Measurements from ENCODE around the gene ASB10.

The ASB10 gene

GRCh38 chr7:151192002-151192539, 5.0 kb upstream of the ASB10 start:
- H3K27ac ChIP-seq (ENCODE audit: low read depth, low read length), result no peak overlapping the region
- H3F3A ChIP-seq (ENCODE audit: control insufficient read depth, insufficient read depth), result no peaks in the 10 kb centered on the region
- no peaks in the 10 kb centered on the region for H3K9me2 ChIP-seq (replicated peaks; ENCODE audit: control insufficient read depth, low read length)
- H3K27me3 ChIP-seq (ENCODE audit: control insufficient read depth, low read length), result peaks cover 40% of the 10 kb centered on the region
- H3K4me3 ChIP-seq (ENCODE audit: low read length), result no peak overlapping the region
- peaks cover 8% of the 10 kb centered on the region; the same call in 1 of the 2 replicates for H3K4me1 ChIP-seq (ENCODE audit: control insufficient read depth, low read length)
- H3K4me2 ChIP-seq (ENCODE audit: low read length), result no peak overlapping the region
- H3K36me3 ChIP-seq (ENCODE audit: control insufficient read depth, low read length), result no peaks in the 10 kb centered on the region
- no peak for TF ChIP-seq EZH2phosphoT487 (IDR thresholded peaks at IDR 0.05; ENCODE audit: borderline replicate concordance, low read length)
- TF ChIP-seq CTCF (IDR thresholded peaks at IDR 0.05; ENCODE audit: low read depth, low read length, poor library complexity, severe bottlenecking), result no peak
- H3K9me3 ChIP-seq (ENCODE audit: control insufficient read depth, insufficient read depth, low read length), result no peaks in the 10 kb centered on the region
- no peaks in the 10 kb centered on the region for H4K20me1 ChIP-seq (ENCODE audit: control insufficient read depth, insufficient read depth, low read depth, low read length)
- no peaks in the 10 kb centered on the region for H3K79me2 ChIP-seq (ENCODE audit: control insufficient read depth, low read length)

- Histone ChIP-seq H3K36me3 (ENCODE audit: control insufficient read depth, low read length) (no peaks in the 10 kb centered on the region), H3K27ac (ENCODE audit: low read depth, low read length) (no peak overlapping the region), H3K4me3 (ENCODE audit: low read length) (no peak overlapping the region), H3F3A (ENCODE audit: control insufficient read depth, insufficient read depth) (no peaks in the 10 kb centered on the region), H3K79me2 (ENCODE audit: control insufficient read depth, low read length) (no peaks in the 10 kb centered on the region), H4K20me1 (ENCODE audit: control insufficient read depth, insufficient read depth, low read depth, low read length) (no peaks in the 10 kb centered on the region), H3K27me3 (ENCODE audit: control insufficient read depth, low read length) (peaks cover 36% of the 10 kb centered on the region), H3K9me3 (ENCODE audit: control insufficient read depth, insufficient read depth, low read length) (no peaks in the 10 kb centered on the region), H3K4me1 (ENCODE audit: control insufficient read depth, low read length) (peaks cover 8% of the 10 kb centered on the region; the same call in 1 of the 2 replicates), H3K4me2 (ENCODE audit: low read length) (no peak overlapping the region), H3K9me2 (replicated peaks; ENCODE audit: control insufficient read depth, low read length) (no peaks in the 10 kb centered on the region)
- TF ChIP-seq CTCF (IDR thresholded peaks at IDR 0.05; ENCODE audit: low read depth, low read length, poor library complexity, severe bottlenecking), result no peak
- no peak for TF ChIP-seq EZH2phosphoT487 (IDR thresholded peaks at IDR 0.05; ENCODE audit: borderline replicate concordance, low read length)
These were observed 4.5 kb upstream of the ASB10 start for GRCh38 chr7:151191544-151191943.

- TF ChIP-seq CTCF (IDR thresholded peaks at IDR 0.05; ENCODE audit: low read depth, low read length, poor library complexity, severe bottlenecking) (no peak), EZH2phosphoT487 (IDR thresholded peaks at IDR 0.05; ENCODE audit: borderline replicate concordance, low read length) (no peak)
- Histone ChIP-seq H3K79me2 (ENCODE audit: control insufficient read depth, low read length) (no peaks in the 10 kb centered on the region), H3K27ac (ENCODE audit: low read depth, low read length) (no peak overlapping the region), H3K36me3 (ENCODE audit: control insufficient read depth, low read length) (no peaks in the 10 kb centered on the region), H4K20me1 (ENCODE audit: control insufficient read depth, insufficient read depth, low read depth, low read length) (no peaks in the 10 kb centered on the region), H3K4me1 (ENCODE audit: control insufficient read depth, low read length) (peaks cover 8% of the 10 kb centered on the region; the same call in 1 of the 2 replicates), H3F3A (ENCODE audit: control insufficient read depth, insufficient read depth) (no peaks in the 10 kb centered on the region), H3K9me2 (replicated peaks; ENCODE audit: control insufficient read depth, low read length) (no peaks in the 10 kb centered on the region), H3K27me3 (ENCODE audit: control insufficient read depth, low read length) (peaks cover 32% of the 10 kb centered on the region), H3K9me3 (ENCODE audit: control insufficient read depth, insufficient read depth, low read length) (no peaks in the 10 kb centered on the region), H3K4me2 (ENCODE audit: low read length) (no peak overlapping the region), H3K4me3 (ENCODE audit: low read length) (no peak overlapping the region)
These were observed 2.0 kb upstream of the ASB10 start for GRCh38 chr7:151189038-151189437.

Measured in DOHH2 (cell line).